Gastroesophageal sphincter (tissue), 4 donors: ENCODE data around the gene SYTL3. TPM values are rescaled to one million over a fixed set of nuclear protein-coding genes. Genes with fewer than 3 reads are reported as not detected.
"Not testable (repeated sequence)": the region's sequence is repeated elsewhere in the genome, so short reads cannot be mapped to it uniquely, and the experiment has no call there.

Source experiments
- ATAC-seq: fragments of 150-250 bp; one replicate; pipeline ENCODE4 v1.9.1; 2016; ENCODE audit warnings: mild to moderate bottlenecking, moderate library complexity
- H3K27ac ChIP-seq, 4 donors: fragments of 200-600 bp; sonication (generic) in 3 of 4; 1 replicate in 3 of 4; 2 replicates in 1 of 4; pipeline ENCODE4 v1.5.1; 2016 to 2019
- H3K27me3 ChIP-seq: fragments of 200-600 bp; sonication (generic); one replicate; pipeline ENCODE4 v1.5.1; 2019
- H3K36me3 ChIP-seq, 2 donors: fragments of 200-600 bp; sonication (generic); one replicate each; pipeline ENCODE4 v1.5.1; 2019; ENCODE audit warnings: control low read depth in 1 of 2
- H3K4me1 ChIP-seq, 3 donors: fragments of 200-600 bp; sonication (generic); 1 replicate in 2 of 3; 2 replicates in 1 of 3; pipeline ENCODE4 v1.5.1; 2016 to 2019; ENCODE audit warnings: control low read depth in 2 of 3
- H3K4me3 ChIP-seq, 2 donors: fragments of 200-600 bp; sonication (generic); one replicate each; pipeline ENCODE4 v1.5.1; 2019; ENCODE audit warnings: mild to moderate bottlenecking in 1 of 2, moderate library complexity in 1 of 2
- H3K9me3 ChIP-seq, 3 donors: fragments of 200-600 bp; sonication (generic); one replicate each; pipeline ENCODE4 v1.5.1; 2017 to 2019; ENCODE audit warnings: control low read depth in 2 of 3
- EP300 ChIP-seq: sonication (generic); formaldehyde crosslinking; IDR thresholded peaks from one replicate; pipeline ENCODE4 v1.6.1; 2017; ENCODE audit warnings: antibody characterized with exemption, mild to moderate bottlenecking
- POLR2A ChIP-seq, 2 donors: fragments of 450-650 bp; IDR thresholded peaks; one replicate each; pipeline ENCODE4 v1.6.1; 2017; ENCODE audit warnings: antibody characterized with exemption in 2 of 2, mild to moderate bottlenecking in 2 of 2, moderate library complexity in 1 of 2
- POLR2AphosphoS5 ChIP-seq: sonication (generic); formaldehyde crosslinking; IDR thresholded peaks from one replicate; pipeline ENCODE4 v1.6.1; 2017; ENCODE audit warnings: antibody characterized with exemption
- WGBS, 2 donors: methylation state at CpG; one replicate each; pipeline ENCODE4 v1.1.5; 2018; ENCODE audit warnings: low coverage in 1 of 2; 5-methylcytosine and 5-hydroxymethylcytosine counted together
- total RNA-seq, 4 donors: library from RNA; depleted of rRNA; stranded (reverse); fragments of >200 nt; gene quantifications; one replicate each; pipeline ENCODE4 v1.1.0, GENCODE V29; 2016
- TF ChIP-seq, protein P1 (sequence below), 4 experiments: fragments of 200-600 bp in 2 of 4; fragments of 450-650 bp in 2 of 4; sonication (generic) in 1 of 4; IDR thresholded peaks; one replicate each; pipeline ENCODE4 v1.5.1; 2017 to 2019; ENCODE audit warnings: antibody characterized with exemption in 4 of 4, mild to moderate bottlenecking in 2 of 4, moderate library complexity in 2 of 4

Gene SYTL3
- total RNA-seq, 4 donors from 2014 or later = 1.9 to 5.9 (median 4.5) TPM

- H3K4me1 ChIP-seq = no peaks in the 10 kb centered on the region
- H3K27ac ChIP-seq = no peak overlapping the region
- WGBS, 2 donors = 80 to 82% methylated on average over 3 of the region's 3 CpGs
- H3K9me3 ChIP-seq = no peaks in the 10 kb centered on the region
- peaks cover 0 to 86% of the 10 kb centered on the region in 2 donors for H3K36me3 ChIP-seq
- H3K4me3 ChIP-seq = no peak overlapping the region
- no peak for ATAC-seq
- no peaks in the 10 kb centered on the region for H3K27me3 ChIP-seq
- TF ChIP-seq POLR2A (IDR thresholded peaks at IDR 0.05) = no peak
- TF ChIP-seq EP300 = no peak
- TF ChIP-seq, protein P1, sequence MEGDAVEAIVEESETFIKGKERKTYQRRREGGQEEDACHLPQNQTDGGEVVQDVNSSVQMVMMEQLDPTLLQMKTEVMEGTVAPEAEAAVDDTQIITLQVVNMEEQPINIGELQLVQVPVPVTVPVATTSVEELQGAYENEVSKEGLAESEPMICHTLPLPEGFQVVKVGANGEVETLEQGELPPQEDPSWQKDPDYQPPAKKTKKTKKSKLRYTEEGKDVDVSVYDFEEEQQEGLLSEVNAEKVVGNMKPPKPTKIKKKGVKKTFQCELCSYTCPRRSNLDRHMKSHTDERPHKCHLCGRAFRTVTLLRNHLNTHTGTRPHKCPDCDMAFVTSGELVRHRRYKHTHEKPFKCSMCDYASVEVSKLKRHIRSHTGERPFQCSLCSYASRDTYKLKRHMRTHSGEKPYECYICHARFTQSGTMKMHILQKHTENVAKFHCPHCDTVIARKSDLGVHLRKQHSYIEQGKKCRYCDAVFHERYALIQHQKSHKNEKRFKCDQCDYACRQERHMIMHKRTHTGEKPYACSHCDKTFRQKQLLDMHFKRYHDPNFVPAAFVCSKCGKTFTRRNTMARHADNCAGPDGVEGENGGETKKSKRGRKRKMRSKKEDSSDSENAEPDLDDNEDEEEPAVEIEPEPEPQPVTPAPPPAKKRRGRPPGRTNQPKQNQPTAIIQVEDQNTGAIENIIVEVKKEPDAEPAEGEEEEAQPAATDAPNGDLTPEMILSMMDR (IDR thresholded peaks at IDR 0.05) = no peak
- no peak for TF ChIP-seq POLR2AphosphoS5
These were observed 38.8 kb upstream of the SYTL3 start for GRCh38 chr6:158611039-158611438.

DNA sequence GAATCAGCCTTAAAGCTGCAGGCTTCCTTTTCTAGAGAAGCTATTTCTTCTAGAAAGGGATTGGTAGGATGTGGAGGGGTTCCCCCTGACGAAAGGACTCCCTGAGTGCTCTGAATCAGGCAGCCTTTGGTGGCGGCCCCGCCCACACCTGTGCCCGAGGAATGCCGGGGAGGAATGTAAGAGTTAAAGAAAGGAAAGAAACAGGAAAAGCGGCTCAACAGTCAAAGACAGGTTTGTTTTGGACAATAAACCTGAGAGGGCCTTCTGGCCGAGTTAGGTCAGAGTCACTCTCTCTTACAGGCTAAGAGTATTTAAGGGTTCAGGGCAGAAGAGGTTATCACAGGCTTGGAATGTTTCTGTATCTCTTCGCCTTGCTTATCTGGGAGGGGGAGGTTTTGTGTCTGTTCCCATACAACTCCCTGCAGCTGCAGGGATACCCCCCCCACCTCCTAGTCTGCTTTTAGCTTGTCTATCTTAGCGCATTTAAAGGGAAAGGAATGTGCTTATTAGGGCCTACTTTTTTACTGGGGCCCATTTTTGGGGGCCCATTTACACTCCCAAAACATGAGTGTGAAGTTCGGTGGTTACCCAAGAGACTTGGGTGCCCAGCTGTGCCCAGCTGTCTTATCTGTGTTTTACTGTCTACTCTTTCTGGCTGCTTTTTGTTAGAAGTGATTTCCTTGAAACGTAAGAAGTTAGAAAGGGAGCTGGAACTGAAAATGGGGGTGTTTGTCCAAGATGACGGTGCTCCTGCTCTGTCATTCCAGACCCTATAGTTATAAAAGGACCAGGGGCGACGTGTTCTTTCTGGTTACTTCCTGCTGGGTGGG is 38.1 kb upstream of the SYTL3 start:
- TF ChIP-seq EP300 = no peak
- no peak overlapping the region for H3K4me3 ChIP-seq
- WGBS, 2 donors = 84 to 88% methylated on average over 7 to 12 of the region's 14 CpGs
- H3K27ac ChIP-seq = no peak overlapping the region
- no peaks in the 10 kb centered on the region for H3K27me3 ChIP-seq
- ATAC-seq = no peak
- H3K36me3 ChIP-seq = peaks cover 0 to 79% of the 10 kb centered on the region in 2 donors
- H3K4me1 ChIP-seq = no peaks in the 10 kb centered on the region
- H3K9me3 ChIP-seq = no peaks in the 10 kb centered on the region

GRCh38 chr6:158614606-158615005 is 35.2 kb upstream of the SYTL3 start:
- H3K9me3 ChIP-seq, H3K4me3 ChIP-seq, H3K4me1 ChIP-seq, ATAC-seq, H3K27ac ChIP-seq, H3K27me3 ChIP-seq: not testable (repeated sequence)
- WGBS, 2 donors = 96 to 97% methylated on average over 3 of the region's 3 CpGs
- H3K36me3 ChIP-seq = peaks cover 0 to 50% of the 10 kb centered on the region in 2 donors

DNA sequence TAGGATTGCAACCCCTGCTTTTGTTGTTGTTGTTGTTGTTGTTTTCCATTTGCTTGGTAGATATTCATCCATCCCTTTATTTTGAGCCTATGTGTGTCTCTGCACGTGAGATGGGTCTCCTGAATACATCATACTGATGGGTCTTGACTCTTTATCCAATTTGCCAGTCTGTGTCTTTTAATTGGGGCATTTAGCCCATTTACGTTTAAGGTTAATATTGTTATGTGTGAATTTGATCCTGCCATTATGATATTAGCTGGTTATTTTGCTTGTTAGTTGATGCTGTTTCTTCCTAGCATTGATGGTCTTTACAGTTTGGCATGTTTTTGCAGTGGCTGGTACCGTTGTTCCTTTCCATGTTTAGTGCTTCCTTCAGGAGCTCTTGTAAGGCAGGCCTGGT is 31.6 kb upstream of the SYTL3 start:
- not testable (repeated sequence) for H3K27ac ChIP-seq, ATAC-seq, H3K9me3 ChIP-seq, H3K27me3 ChIP-seq, H3K4me1 ChIP-seq, H3K4me3 ChIP-seq
- WGBS, 2 donors = 90 to 100% methylated on average over 2 to 3 of the region's 3 CpGs
- peaks cover 0 to 46% of the 10 kb centered on the region in 2 donors for H3K36me3 ChIP-seq

DNA sequence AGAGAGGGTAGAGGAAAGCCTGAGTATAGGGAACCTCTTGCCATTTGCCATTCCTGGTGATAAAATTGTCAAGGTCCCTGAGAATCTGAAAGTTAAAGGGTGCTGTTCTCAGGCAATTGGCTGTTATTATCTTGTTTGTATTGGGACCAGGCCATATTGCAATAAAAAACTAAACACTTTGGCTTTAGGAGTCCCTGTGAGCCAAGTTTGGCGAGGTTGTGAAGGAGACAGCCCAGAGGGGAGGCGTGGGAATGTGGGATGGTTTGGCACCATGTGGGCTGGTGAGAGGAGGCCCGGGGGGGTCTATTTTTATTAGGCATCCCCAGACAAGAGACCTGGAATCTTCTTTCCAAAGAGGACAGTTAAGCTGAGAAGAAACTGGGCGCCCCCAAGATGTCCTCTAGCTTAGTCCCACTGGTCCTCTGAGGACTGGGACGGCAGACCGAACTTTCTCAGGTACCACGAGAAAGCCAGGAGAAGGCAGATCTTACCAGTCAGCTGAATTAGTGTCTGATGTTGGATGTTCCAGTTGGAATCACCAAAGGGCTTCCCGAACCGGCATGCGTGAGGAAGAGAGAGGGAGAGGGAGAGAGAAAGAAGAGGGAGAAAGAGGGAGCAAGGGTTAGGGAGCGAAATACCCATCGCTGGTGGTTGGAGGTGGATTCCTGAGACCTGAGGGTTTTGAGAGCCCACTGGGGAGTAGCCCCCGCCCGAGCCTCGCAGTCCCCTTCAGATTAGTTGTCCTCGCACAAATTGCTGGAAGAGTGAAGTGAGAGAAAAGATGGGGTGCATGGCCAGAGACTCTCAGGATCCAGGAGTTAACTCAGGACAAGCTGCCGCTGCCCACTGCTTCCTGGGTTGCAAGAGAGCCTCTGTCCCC is 29.7 kb upstream of the SYTL3 start:
- H3K27me3 ChIP-seq = no peaks in the 10 kb centered on the region
- no peak for ATAC-seq
- 92 to 98% methylated on average over 6 to 17 of the region's 17 CpGs for WGBS, 2 donors
- no peak overlapping the region for H3K27ac ChIP-seq
- no peaks in the 10 kb centered on the region for H3K9me3 ChIP-seq
- no peak overlapping the region for H3K4me3 ChIP-seq
- H3K36me3 ChIP-seq = peaks cover 0 to 48% of the 10 kb centered on the region in 2 donors
- TF ChIP-seq, protein P1 (IDR thresholded peaks at IDR 0.05) = no peak
- TF ChIP-seq POLR2A (IDR thresholded peaks at IDR 0.05) (no peak), POLR2AphosphoS5 (no peak), EP300 (no peak)
- no peaks in the 10 kb centered on the region for H3K4me1 ChIP-seq

GRCh38 chr6:158620963-158621693 is 28.7 kb upstream of the SYTL3 start:
- Histone ChIP-seq H3K9me3 (no peaks in the 10 kb centered on the region), H3K27me3 (no peaks in the 10 kb centered on the region), H3K4me3 (no peak overlapping the region), H3K36me3 (peaks cover 0 to 58% of the 10 kb centered on the region in 2 donors), H3K4me1 (no peaks in the 10 kb centered on the region), H3K27ac (no peak overlapping the region)
- ATAC-seq = no peak
- no peak for TF ChIP-seq POLR2A (IDR thresholded peaks at IDR 0.05)
- WGBS, 2 donors = 78 to 94% methylated on average over 2 to 4 of the region's 13 CpGs
